DMS79 (cell line): Measurements from ENCODE around the gene MTCH2.
"Not testable (repeated sequence)": the region's sequence is repeated elsewhere in the genome, so short reads cannot be mapped to it uniquely, and the experiment has no call there.

Experiments
- DNase-seq: peaks from one replicate; lab custom pipeline; 2025; lab: John Stamatoyannopoulos, UW

The MTCH2 gene

DNA sequence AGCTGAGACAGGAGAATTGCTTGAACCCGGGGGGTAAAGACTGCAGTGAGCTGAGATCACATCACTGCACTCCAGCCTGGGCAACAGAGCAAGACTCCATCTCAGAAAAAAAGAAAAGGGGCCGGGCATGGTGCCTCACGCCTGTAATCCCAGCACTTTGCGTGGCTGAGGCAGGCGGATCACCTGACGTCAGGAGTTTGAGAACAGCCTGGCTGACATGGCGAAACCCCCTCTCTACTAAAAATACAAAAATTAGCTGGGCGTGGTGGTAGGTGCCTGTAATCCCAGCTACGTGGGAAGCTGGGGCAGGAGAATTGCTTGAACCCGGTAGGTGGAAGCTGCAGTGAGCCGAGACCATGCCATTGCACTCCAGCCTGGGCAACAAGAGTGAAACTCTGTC, 6.0 kb downstream of the MTCH2 start:
- not testable (repeated sequence) for DNase-seq

DNA sequence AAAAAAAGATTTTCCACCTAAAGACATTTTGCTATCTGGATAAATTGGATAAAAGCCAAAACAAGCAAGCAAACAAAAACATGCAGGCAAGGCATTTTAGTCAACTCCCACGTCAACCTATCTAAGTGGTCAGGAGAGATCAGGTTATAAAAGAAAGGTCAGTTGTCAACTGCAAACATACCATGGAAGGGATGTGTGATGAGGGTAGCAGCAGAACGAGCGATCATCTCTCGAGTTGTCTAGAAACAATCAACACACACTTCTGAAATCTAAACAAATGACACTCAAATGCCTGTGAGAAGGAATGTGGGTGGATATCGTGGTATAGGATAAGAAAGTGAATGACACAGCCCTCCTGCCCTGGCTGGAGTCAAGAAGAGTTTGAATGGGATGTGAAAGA, 10.9 kb downstream of the MTCH2 start:
- DNase-seq = no peak

DNA sequence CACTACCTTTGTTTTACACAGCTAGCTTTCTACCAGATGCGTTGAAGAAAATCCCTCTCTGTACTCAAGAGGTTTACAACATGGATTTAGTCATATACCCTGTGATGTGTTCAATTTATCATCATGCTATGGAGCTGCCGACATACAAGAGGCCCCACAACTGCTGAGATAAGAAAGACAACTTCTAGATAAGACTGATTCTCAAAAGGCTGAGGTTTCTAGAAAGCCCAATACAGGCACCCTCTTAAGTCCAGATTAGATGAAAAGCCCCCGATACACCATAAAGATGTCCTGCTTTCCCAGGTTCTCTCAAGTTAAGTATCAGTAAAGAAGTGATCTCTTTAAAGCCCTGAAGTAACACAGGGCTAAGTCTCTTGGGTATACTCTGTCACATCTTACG, 14.3 kb downstream of the MTCH2 start:
- DNase-seq = no peak

DNA sequence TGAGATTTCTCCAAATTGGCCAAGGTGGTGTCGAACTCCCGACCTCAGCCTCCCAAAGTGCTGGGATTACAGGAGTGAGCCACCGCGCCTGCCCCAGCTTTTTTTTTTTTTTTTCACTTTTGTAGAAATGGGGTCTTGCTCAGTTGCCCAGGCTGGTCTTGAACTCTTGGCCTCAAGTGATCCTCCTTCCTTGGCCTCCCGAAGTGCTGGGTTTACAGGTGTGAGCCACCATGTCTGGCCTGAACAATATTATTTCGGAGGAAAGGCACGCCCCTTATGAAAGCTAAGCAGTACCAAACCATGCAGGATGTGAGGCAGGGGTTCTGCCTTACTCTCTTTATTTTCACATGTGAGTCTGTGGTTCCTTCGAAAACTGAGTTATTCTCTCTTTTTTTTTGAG, 16.1 kb downstream of the MTCH2 start:
- no peak for DNase-seq

DNA sequence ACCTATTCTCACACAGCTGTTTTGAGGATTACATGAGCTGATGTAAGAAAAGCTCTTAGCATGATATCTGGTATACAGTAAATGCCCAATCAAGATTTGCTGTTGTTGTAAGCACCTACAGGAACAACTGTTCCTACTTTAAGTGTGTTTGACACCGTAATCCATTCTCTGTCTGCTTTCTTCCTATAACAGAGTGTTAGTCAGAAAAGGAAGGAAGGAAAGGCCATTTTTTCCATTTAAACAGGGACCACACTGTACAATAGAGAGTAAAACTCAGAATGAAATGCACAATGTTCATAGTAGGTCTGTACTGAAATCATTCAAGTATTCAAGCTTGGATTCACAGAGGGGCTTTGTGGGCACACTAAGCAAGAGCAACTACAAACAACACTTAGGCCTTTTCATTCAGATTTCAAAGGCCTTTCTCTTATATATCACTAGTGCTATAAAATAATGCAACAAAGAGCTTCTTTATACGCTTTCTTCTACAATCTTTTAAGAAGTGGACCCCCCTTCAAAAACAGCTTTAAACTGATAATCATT, 21.5 kb downstream of the MTCH2 start:
- DNase-seq = no peak

DNA sequence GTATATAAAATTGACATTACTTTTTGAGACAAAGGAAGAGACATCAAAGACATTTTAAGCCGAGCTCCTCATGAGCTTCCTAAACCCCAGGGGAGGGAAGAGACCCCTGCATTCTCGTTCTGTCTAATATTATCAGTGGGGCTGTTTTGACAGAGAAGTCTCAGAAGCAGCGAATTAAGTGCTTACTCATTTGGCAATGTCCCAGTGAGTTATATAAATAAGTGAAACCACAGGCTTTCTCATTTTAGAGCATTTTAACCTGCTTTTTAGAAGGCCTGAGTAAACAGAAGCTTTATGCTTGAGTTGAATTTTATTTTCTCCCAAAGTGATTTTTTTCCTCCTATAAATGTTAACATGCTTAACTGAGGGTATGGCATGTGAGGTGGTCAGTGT, 24.9 kb downstream of the MTCH2 start:
- peak; percentile 51 for DNase-seq

DNA sequence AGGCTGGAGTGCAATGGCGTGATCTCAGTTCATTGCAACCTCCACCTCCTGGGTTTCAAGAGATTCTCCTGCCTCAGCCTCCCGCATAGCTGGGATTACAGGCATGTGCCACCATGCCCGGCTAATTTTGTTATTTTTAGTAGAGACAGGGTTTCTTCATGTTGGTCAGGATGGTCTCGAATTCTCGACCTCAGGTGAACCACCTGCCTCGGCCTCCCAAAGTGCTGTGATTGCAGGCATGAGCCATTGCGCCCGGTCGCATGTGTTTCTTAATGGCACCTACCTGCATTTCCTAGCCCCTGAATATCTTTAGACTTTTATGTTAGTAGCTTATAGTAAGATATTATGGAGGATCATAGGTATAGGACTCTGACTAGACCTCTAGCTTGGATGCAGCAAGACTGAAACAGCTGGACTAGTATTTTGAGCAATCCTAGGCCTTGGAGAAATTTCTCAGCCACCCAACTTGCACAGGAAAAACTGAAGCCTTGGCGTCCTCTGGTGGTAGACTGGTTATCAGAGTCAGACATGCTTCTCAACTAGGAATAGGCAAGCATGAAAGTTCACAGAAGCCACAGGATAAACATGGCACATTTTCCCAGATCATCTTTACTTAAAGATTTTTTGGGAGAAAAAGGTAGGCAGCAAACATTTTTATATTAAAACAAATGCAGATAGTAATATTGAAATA, 25.5 kb downstream of the MTCH2 start:
- peak; percentile 50 for DNase-seq

DNA sequence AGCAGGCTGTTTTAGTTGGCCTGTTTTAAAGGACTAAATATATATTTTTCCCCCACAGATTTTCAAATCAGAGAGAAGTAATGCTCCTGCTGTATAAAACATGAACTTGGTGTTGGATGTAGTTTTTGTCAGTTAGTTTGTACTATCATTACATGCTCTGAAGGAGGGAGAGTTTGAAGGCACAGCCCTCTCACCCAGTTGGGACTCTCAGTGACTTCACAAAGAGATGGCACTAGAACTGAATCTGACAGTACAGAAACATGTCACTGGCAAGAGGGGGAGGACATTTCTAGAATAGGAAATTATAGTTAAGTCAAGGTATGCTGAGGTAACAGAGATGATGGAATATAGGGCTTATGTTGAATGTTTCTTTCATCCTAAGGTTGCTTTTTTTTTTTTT, 27.1 kb downstream of the MTCH2 start:
- no peak for DNase-seq

DNA sequence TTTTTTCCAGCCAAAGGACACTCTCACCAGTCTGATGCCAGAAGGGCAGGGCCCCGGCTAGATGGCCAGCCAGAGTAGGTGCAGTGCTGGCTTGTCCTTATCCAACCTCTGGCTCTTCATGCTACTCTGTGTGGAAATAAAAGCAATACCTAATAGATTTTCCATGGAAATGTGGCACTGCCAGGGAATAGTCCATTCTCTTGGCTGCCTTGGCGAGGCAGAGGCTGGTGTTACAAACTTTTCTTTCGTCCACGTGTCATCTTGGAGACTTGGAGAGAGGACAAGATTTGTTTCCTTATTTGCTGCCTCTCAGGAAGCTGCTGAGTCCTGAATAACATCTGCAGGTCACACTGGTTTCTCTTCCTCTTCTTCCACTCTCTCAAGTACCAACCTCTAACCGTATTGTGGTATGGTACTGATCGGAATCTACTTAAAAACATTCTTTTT, 31.0 kb downstream of the MTCH2 start:
- DNase-seq = no peak

DNA sequence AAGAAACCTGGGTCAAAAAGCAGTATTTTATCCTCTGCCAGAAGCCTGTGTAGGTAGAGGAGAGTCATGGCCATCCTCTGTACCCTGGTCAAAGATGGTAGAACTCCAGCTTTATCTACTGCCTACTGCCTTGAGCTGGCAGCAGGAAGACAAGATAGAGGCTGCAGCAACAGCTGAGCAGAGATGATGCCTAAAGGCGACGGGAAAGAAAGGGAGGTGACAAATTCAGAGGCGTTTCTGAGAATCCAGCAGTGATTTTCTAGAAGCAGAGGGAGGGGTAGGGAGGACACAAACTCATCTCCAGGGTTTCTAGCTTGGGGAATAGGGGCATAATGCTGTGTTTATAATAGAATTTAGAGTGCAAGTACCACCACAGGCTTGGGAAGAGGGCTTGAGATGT, 32.7 kb downstream of the MTCH2 start:
- DNase-seq = no peak

DNA sequence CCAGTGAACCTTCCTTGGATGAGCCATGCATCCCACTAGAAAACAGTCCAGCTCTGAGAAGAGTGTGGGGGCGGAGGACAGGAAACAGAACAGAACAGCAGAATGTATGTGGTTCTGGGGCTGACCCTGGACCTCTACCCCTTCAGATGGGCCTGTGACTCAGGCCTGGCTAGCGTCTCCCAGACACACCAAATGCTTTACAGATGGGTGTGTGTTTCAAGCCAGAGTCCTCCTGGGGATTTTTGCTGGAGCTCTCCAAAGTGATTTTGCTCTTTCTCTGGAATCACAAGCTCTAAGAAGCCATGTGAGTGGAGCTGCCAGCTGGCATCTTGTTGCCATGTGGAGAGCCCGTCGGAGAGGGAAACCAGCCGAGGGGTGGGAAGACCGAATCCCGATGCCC, 35.0 kb downstream of the MTCH2 start:
- DNase-seq = no peak

DNA sequence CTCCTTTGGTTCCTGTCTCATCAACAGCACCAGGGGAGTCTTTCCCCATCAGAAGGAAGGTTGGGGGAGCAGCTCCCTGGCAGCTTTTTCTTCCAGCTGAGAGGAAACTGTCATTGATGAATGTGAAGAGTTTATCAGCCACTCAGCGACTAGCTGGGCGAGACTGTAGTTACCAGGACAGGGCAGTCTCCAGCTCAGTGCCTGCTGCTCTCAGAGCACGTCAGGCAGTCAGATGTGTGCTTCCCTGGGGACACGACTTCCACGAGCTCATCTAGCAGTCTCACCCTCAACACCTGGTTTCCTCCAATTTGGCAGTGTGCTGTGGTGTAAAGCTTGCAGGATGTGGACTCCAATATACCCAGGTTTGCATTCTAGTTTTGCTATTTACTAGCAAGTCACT, 35.6 kb downstream of the MTCH2 start:
- DNase-seq = no peak

DNA sequence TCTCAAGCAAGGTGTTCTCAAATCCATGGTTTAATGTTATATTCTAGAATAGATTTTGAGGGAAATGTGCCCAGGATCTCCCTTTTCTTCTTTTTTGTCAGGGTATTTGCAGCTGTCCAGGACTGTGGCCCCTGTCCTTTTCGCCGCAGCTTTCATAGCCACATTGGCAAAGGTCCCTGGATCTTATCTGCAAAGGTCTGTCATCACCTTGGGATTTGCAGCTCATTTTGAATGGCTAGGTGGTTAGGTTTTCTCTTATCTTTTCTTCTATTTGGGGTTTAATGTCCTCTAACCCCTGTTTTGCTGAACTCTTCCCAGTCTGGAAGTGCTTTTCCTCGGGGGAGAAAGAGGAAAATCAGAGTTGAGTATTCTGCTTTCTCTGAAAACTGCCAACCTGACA, 36.4 kb downstream of the MTCH2 start:
- no peak for DNase-seq

DNA sequence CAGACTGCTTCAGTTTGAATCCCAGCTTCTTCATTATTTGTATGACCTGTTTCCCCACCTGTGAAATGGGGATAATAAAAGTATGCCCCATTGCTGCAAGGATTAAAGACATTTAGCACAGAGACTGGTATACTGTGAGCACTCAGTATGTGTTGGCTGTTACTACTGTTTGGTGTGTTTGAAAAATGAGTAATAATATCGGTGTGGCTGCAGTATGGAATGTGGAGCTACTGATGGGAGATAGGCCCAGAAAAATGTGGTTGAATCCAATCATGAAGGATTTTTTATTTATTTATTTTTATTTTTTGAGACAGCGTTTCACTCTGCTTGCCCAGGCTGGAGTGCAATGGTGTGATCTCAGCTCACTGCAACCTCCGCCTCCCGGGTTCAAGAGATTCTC, 39.1 kb downstream of the MTCH2 start:
- DNase-seq = no peak

DNA sequence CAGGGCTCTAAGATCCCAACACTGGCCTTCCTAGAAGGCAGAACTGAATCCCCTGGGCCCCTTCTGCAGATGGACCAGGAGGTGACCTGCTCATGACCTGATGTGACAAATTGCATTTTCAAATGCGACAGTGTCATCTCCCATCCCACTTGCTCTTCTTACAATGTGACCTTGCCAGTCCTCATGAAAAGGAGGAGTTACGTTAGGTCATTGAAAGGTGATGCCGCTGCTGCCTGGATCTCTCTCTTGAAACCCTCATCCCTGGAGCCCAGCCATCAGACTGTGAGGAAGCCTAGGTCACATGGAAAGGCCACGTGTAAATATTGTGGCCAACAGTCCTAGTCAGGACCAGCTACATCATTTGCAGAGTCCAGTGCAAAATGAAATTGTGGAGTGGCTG, 42.5 kb downstream of the MTCH2 start:
- DNase-seq = no peak

DNA sequence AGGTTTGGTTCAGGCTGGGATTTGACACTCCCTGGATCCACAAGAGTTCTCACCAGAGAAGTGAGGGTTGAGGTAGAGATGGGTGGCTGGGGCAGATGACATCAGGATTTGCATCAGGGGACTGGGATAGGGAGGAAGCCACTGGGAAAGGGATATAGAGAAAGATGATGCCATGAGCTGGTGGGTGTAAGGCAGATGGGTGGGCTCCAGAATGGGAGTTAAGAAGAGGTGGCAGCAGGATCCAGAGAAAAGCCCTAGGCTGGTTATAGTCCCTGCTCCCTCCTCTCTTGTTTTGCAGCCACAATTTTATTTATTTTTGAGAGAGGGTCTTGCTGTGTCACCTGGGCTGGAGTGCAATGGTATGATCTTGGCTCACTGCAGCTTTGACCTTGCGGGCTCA, 46.4 kb downstream of the MTCH2 start:
- DNase-seq = no peak

DNA sequence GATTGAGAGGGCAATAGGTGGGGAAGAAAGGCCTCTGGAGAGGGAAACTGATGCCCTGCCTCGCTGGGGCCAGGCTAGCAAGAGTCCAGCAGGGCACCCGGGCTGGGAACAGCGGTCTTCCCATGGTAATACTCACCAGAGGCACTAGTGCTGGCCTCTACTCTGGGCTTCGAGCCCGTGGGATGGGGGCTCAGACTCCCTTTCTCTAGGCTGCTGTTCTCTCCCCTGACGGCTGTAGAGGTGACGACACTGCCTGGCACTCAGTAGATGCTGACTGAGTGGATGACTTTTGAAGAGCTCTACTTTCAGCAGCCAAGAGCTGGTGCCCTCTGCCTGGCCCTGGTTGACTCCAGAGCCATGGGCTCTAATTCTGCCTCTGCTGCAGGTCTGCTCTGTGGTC, 47.3 kb downstream of the MTCH2 start:
- peak; percentile 12 for DNase-seq

DNA sequence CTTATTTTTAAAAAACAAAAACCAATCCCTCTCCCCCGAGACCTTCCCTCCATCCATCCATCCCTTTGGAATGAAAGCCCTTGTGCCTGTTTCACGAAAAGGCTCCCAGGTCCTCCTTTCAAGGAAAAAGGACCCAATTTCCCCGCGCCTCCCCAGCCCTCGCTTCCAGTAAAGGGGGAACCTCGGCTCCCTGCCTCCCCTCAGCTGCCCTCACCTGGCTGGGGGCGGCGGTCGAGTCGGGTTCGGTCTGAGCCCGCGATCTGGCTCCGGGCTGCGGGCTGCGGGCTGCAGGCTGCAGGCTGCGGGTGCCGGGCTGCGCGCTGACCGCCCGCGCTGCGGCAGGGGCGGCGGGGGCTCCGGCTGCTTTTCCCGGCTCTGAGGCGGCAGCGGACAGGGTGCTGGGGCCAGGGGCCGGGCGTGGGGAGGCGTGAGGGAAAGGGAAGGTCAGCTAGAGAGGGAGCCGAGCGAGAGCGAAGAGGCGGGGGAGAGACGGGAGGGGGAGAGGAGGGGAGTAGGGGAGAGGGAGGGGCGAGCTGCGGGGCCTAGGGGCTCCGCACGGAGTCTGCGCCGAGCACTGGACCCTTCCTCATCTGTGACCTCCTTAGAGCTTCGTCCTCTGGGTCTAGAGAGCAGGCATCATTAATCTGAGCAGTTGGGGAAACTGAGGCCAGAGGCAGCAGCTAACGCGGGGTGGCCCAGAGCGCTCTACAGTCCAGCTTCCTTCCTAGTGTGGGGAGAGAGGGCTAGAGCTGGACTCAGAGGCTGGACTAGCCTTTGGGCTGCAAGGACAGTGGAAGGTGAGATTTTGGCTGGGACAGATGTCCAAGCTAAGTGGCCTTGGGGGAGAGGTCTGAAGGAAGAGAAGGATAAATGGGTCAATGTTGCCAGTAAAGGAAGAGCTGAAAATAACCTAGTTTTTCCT, 48.2 kb downstream of the MTCH2 start, which contains the start of gene C1QTNF4:
C1QTNF4 (minus strand) TSS at position 478 of the 922 bp plus-strand sequence. CDS start 3,601 bp downstream, outside the sequence.
- DNase-seq = no peak

DNA sequence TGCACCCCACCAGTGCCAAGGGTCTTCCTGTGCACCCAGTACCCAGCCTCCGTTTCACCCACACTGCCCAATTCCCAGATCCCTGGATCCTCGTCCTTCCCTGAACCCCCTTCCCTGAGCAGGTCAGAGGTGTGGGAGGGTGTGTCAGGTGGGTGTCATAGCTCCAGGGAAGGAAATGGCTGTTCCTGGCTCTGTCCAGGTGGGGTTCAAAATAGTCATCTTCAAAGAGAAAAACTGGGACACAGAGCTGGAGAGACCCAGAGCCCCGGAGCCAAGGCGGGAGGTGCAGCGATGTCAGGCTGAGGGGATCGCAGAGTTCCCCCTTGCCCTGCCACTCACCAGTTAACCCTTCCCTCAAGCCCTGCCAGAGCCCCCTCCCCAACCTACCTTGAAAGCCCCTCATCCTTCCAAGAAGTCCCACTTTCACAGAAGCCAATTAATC, 48.8 kb downstream of the MTCH2 start:
- no peak for DNase-seq

DNA sequence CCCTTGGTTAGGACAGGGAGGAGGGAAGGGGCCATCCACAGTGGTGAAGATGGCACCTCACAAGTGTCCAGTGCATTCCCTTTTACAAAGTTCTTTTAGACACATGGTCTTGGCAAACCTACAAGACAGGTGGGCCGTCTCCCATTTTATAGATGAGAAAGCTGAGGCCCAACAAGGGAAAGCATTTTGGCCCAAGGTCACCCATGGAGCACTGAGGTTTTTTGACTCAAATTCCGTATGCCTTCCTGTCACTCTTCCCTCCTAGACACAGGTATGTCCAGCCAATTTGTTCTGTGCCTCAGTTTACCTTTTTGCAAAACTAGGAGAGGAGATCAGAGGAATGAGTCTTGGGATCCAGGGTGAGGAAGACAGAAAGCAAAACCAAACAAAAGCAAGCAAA, 49.4 kb downstream of the MTCH2 start:
- DNase-seq = no peak

DNA sequence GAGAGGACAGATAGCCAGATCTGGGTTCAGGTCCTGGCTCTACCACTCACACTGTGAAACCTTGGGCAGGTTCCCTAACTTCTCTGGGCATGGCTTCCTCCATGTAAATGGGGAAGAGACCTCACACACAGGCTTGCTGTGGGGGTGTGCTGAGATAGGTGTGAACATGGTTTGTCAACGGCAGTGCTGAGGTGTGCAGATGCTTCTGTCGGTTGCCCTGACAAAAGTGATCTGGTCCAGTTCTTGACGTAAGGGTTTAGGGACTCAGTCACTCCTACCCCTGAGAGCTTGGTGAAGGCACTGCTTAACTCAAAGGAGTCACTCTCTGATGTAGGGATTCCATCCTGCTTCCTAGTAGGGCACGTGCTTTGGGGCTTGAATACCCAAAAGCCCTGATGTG, 50.1 kb downstream of the MTCH2 start:
- DNase-seq = no peak

DNA sequence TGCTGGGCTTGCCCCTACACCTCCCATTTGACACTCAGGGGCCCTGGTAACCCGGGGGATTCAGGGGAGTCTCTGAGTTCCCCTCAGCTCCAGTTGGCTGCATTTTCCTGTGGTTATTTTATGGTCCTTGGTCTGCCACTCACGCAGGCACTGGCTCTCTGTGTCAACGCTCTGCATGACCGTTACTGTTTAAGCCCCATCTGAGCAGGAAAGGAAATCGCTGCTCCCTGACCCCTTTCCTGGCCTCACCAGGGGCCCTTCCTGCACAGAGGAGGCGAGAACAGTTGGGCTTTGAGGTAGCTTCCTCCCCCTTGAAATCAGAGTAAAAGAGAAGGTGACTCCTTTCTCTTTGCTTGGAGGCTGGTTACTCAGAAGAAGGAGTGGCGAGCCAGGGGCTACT, 50.6 kb downstream of the MTCH2 start:
- no peak for DNase-seq
